ENCODE results near the gene SHOC2.

DNA sequence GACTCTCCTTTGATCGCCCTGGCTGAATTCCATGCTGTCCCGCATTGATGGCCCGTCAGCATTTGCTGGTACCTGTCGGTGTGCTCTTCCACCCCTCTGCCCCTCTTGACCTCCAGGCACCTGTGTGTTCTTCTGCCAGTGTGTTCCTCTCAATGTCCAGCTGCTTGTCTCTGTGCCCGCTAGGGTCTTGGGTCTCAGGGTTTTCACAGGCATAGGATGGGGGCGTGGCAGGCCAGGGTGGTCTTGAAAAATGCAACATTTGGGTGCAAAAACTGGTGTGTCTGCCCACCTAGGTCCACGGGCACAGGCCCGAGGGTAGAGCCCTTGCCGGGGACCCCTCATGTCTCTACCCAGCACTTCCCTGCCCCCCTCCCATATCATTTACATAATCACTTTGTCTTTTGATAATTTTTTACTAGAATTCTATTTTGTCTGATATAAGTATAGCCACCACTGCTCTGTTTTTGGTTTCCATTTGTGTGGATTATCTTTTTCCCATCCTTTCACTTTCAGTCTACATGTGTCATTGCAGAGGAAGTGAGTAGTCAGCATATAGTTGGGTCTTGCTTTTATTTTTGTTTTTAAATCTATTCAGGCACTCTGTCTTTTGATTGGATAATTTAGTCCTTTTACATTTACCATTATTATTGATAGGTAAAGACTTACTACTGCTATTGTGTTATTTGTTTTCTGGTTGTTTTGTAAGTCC, 110.8 kb downstream of the SHOC2 start:
- TF ChIP-seq EZH2phosphoT487 (IDR thresholded peaks at IDR 0.05; ENCODE audit: insufficient read depth, low read depth) = no peak
- TF ChIP-seq EZH2 (IDR thresholded peaks at IDR 0.05; ENCODE audit: insufficient read depth, poor library complexity, severe bottlenecking) = no peak

Measured in GM23248 (cell line).